H1 (cell line): Measurements from ENCODE around the gene RGS6. TPM values are rescaled to one million over a fixed set of nuclear protein-coding genes. Genes with fewer than 3 reads are reported as not detected.

Experiments
- E2F6 ChIP-seq: IDR thresholded peaks from 2 replicates; pipeline ENCODE4 v1.6.1; 2012; ENCODE audit warnings: inconsistent platforms
- POU5F1 ChIP-seq: IDR thresholded peaks from 2 replicates; pipeline ENCODE4 v1.6.1; 2011; ENCODE audit warnings: low read depth, mild to moderate bottlenecking, low read length, moderate library complexity
- SAP30 ChIP-seq: fragments of 300-600 bp; sonication (generic); IDR thresholded peaks from 2 replicates; pipeline ENCODE4 v1.7.1; 2012; ENCODE audit warnings: low read length, moderate library complexity, mild to moderate bottlenecking, inconsistent platforms; ENCODE audit not compliant: insufficient read depth, insufficient replicate concordance
- YY1 ChIP-seq: IDR thresholded peaks from 2 replicates; pipeline ENCODE4 v1.6.1; 2011; ENCODE audit warnings: low read depth, mild to moderate bottlenecking, low read length
- polyA plus RNA-seq, 7 experiments: library from polyadenylated mRNA; depleted of rRNA in 3 of 7; stranded (reverse) in 5 of 7; unstranded in 2 of 7; fragments of >200 nt in 5 of 7; fragments of 200-250 nt in 2 of 7; gene quantifications; 1 replicate in 5 of 7; 2 replicates in 1 of 7; 4 replicates in 1 of 7; pipeline versions ENCODE4 v1.2.1 to v1.2.3, GENCODE V29; 2011 to 2013; ENCODE audit warnings: missing spikeins in 2 of 7, mixed read lengths in 2 of 7
- total RNA-seq: library from RNA; stranded (reverse); fragmentation: NEBNext Ultra II Directional; extraction: Animal tissue kit (Norgen Biotek cat#: 25700); gene quantifications from 2 replicates; pipeline ENCODE4 v1.2.1, GENCODE V29; 2021

The RGS6 gene
- total and polyA plus RNA-seq, 2 of the 8 experiments (the other 6 are each of a cell fraction or from before 2014, with no cell fraction given), result 0.26 to 1.1 TPM

GRCh38 chr14:72284176-72284575 lies 351.9 kb downstream of the RGS6 start (continued):
- TF ChIP-seq E2F6 (no peak), SAP30 (no peak), POU5F1 (no peak), YY1 (no peak)
